ENCODE measurements around the gene RAB24. TPM values are rescaled to one million over a fixed set of nuclear protein-coding genes. Genes with fewer than 3 reads are reported as not detected.

Gene RAB24
- total RNA-seq, 2 experiments from 2014 or later: 43.0 to 46.6 TPM

DNA sequence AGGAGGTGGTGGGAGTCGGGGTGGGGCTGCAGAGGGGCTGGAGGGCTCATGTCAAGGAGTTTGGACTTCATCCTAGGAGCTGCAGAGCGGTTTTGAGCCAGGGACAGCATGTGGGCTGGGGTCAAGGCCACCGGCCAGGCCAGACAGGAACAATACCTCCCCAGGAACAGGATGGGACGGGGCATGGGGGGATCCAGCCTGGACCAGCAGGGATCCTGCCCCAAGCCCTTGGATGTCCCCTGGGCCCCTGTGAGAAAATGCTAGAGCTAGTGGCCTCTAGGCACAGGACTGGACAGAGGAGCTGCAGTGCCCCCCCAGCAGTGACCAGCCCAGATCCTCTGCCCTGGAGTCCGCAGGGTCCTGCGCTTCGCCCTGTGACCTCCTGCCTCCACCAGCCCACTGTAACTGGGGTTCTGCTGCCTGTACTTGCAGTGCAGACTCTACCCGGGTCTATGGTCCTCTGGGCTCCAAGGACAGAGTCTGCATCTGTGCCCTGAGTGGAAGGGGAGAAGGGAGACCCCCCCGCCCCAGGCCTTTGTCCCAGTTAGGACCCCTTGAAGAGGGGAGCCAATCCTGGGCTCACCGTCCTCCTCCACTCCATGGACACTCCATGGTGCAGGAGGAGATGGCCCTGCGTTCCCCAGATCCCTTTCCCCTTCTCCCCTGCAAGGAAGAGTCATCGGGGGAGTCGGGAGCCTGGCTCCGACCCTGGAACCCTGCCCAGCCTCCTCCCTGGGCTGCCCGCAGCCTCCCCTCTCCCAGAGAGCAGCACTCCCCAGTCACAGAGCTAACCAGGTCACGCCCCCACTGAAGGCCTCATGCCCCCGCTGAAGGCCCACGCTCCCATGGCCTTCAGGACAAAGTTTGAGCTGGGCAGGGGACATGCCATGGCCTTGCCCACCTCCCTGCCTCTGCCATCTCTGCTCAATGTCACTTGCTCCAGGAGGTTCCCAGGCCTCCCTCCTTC, 11.1 kb upstream of the RAB24 start:
- Mint-ChIP-seq H3K4me3 (no peak overlapping the region), H3K27me3 (no peaks in the 10 kb centered on the region), H3K9me3 (no peaks in the 10 kb centered on the region), H3K4me1 (peaks cover 59% of the 10 kb centered on the region), H3K36me3 (ENCODE audit: low read depth) (peaks cover 21% of the 10 kb centered on the region), H3K27ac (no peak overlapping the region)
- no peak for DNase-seq
- POLR2A ChIA-PET: interaction anchor here (0.7 to 6.2 kb wide), 3 partner anchors 36 to 136 kb away, joined by 3 to 48 read pairs (median 4); partner anchors contain the start of gene LMAN2
- CTCF ChIA-PET: interaction anchor here (6.6 kb wide), 1 partner anchor 75 kb away, joined by 49 read pairs; no protein-coding TSS in a partner anchor

DNA sequence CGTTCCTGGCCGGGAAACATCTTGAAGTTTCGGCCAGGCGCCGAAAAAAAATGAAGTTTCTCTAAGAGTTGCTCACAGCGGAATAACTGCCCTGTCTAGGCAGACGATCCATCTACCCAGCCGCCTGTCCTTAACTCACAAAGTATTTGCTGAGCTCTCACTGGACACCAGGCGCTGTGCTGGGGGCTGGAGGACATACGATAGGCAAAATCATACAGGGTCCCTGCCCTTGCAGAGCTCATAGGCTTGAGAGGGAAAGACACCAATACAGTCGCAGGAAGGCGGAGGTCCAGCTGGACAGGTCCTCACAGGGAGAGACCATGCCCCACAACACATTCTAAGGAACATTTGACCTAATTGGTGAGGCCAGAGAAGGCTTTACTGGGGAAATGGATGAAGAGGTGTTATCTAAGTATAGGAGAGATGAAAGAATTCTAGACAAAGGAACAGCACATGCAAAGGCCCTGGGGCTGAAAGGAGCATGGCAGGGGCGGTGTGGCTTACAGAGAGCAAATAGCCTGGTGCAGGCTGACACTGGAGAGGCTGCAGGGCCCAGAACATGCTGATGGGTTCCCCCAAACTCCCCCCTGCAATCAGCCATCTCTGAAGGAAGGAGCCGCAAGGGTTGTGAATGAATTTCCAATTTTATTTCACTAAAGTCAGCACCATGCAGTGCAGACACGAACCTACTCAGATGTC, 10.2 kb upstream of the RAB24 start:
- Mint-ChIP-seq H3K4me1 (peaks cover 68% of the 10 kb centered on the region), H3K27ac (peak overlapping the region; percentile 40), H3K27me3 (no peaks in the 10 kb centered on the region), H3K9me3 (no peaks in the 10 kb centered on the region), H3K4me3 (peak overlapping the region; percentile 94), H3K36me3 (ENCODE audit: low read depth) (peaks cover 29% of the 10 kb centered on the region)
- POLR2A ChIA-PET: interaction anchor here (0.6 to 6.2 kb wide), 22 partner anchors 10 to 778 kb away, joined by 3 to 68 read pairs (median 6); partner anchors contain the start of genes GRK6, LMAN2, NSD1 and PRELID1
- DNase-seq: no peak
- CTCF ChIA-PET: interaction anchor here (0.7 to 2.7 kb wide), 10 partner anchors 10 to 200 kb away, joined by 3 to 24 read pairs (median 10); partner anchors contain the start of genes LMAN2, PRELID1 and RAB24

DNA sequence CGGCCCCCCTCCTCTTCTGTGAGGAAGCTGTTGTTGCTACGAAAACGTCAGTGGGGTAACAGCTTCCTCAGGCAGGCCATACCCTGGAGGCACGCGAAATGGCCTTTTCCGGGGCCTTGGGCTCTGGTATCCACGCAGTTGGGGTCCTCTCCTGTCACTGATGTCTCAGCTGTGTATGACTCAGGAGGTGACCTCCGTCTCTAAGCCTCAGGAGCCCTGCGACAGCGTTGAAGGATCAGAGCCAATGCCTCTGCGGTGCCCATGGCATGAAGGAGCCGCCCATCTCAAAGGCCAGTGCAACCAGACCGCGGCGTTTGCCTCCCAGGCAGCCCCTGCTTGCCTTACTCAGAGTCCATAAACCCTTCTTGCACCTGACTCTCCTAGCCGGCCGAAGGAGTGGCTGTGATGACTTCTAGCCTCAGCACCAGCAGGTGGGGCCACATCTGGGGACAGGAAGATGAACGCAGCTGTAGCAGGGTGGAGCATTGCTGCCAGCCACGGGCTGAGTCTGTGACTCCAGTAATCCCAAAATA, 9.2 kb upstream of the RAB24 start:
- DNase-seq: peak; percentile 72
- H3K36me3 Mint-ChIP-seq (ENCODE audit: low read depth): peaks cover 38% of the 10 kb centered on the region
- peak overlapping the region; percentile 94 for H3K4me3 Mint-ChIP-seq
- H3K9me3 Mint-ChIP-seq: no peaks in the 10 kb centered on the region
- POLR2A ChIA-PET: interaction anchor here (0.6 to 6.2 kb wide), 38 partner anchors 9 to 777 kb away, joined by 3 to 68 read pairs (median 5); partner anchors contain the start of genes GRK6, LMAN2, NSD1 and PRELID1
- no peaks in the 10 kb centered on the region for H3K27me3 Mint-ChIP-seq
- CTCF ChIA-PET: interaction anchor here (0.6 to 2.7 kb wide), 22 partner anchors 9 to 201 kb away, joined by 3 to 24 read pairs (median 6); partner anchors contain the start of genes LMAN2, PDLIM7, PRELID1 and RAB24
- H3K4me1 Mint-ChIP-seq: peaks cover 67% of the 10 kb centered on the region
- peak overlapping the region; percentile 89 for H3K27ac Mint-ChIP-seq

DNA sequence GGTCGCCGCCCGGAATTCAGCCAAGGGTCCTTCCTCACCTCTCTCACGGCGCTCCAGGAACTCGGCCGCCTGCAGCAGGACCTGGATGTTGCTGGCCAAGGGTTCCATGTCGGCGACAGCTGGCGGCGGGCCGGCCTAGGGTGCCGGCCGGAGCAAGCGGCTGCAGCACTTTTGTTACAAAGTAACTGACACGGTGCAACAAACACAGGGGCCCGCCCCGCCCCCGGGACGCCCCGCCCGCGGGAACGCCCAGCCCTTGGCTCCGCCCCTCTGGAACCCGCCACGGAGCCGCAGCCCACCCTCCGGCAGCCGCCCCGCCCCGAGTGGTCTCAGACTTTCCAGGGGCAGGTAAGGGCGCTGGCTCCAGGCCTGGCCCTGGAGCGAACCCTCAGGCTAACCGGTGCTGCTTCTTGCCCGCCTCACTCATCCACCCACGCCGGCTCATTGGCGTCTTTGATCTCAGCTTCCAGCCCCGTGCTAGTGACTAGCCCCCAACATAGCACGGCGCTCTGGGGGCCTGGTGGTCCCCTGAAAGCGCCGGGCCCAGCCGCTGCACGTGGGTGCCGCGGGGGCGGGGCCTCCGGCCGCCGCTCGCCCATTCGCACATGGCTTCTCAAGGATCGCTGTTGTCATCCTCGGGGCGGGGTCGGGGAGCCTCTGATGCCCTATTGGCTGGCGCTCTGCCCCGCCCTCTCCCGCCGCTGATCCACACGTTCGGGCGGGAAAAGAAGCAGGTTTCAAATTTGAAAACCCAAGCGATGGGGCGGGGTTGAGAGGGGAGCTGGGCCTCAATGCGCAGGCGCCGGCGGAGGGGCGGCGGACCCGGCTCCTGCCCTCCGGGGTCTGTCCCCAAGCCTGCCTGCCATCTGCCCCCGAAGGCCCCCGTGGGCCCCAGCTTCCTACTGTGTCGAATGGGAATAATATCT, 8.5 kb upstream of the RAB24 start, which contains the start of gene MXD3:
MXD3 (minus strand) TSS at position 176 of the 926 bp plus-strand sequence; CDS start at position 108, 68 bp downstream.
- CTCF ChIA-PET: interaction anchor here (0.6 to 4.0 kb wide), 23 partner anchors 8 to 201 kb away, joined by 3 to 43 read pairs (median 6); partner anchors contain the start of genes LMAN2, PDLIM7, PRELID1 and RAB24
- peak; percentile 99 for DNase-seq
- peak within 1 kb of the TSS; percentile 94 for H3K4me3 Mint-ChIP-seq
- no peaks in the 10 kb centered on the region for H3K27me3 Mint-ChIP-seq
- H3K9me3 Mint-ChIP-seq: no peaks in the 10 kb centered on the region
- POLR2A ChIA-PET: interaction anchor here (0.6 to 6.2 kb wide), 38 partner anchors 10 to 776 kb away, joined by 3 to 68 read pairs (median 5); partner anchors contain the start of genes GRK6, LMAN2, NSD1 and PRELID1
- H3K4me1 Mint-ChIP-seq: peaks cover 66% of the 10 kb centered on the region
- peak within 1 kb of the TSS; percentile 89 for H3K27ac Mint-ChIP-seq
- peaks cover 38% of the 10 kb centered on the region for H3K36me3 Mint-ChIP-seq (ENCODE audit: low read depth)

DNA sequence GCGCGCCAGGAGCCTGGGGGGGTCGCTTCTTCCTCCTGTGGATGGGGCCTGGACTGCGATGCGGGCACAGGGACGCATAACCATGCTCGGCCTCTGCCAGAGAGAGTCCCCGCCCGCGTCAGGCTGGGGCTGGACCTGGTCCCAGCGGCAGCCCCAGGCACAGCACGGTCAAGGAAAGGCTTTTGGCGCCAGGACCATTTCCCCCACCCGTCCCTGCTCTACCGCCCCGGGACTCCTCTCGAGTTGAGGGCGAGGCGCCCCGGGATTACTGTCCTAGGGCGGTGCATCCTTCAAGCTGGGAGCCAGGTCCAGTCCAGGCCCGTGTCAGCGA, 7.8 kb upstream of the RAB24 start:
- POLR2A ChIA-PET: interaction anchor here (1.0 to 6.2 kb wide), 13 partner anchors 10 to 205 kb away, joined by 3 to 68 read pairs (median 11); partner anchors contain the start of genes LMAN2, PRELID1, PRR7 and RAB24
- Mint-ChIP-seq H3K27me3 (no peaks in the 10 kb centered on the region), H3K36me3 (ENCODE audit: low read depth) (peaks cover 44% of the 10 kb centered on the region), H3K9me3 (no peaks in the 10 kb centered on the region), H3K4me1 (peaks cover 69% of the 10 kb centered on the region), H3K4me3 (peak overlapping the region; percentile 94), H3K27ac (peak overlapping the region; percentile 75)
- CTCF ChIA-PET: interaction anchor here (0.5 to 4.0 kb wide), 9 partner anchors 10 to 186 kb away, joined by 5 to 43 read pairs (median 11); partner anchors contain the start of gene PDLIM7
- no peak for DNase-seq

DNA sequence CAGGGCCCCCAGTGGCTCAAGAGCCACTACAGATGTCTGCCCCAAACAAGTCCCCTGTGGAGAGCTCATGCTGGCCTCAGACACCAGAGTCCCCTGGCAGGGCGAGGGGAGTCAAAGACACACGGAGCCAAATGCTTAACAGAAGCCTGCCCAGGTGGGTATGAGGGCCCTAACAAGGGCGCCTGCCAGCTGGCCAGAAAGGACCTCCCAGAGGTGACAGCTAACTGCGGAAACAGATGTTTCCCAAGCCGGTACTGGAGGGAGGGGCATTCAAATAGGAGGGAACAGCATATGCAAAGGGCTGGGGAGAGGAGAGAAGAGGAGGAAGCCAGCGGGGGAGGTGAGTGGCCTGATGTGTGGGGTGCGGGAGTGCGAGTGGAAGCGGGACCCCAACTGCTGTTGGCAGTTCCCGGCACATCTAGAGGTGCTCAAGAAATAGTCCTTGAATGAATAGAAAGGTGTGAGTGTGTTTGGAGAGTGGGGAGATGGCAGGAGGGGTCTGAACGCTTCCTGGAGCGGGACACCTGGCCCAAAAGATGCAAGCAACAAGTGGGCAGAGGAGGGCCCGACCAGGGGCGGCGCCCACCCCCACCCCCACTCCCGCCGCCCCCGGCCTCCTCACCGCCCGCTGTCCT, 7.4 kb upstream of the RAB24 start:
- ChIA-PET POLR2A (interaction anchor here (0.6 to 6.2 kb wide), 19 partner anchors 9 to 419 kb away, joined by 3 to 68 read pairs (median 4); partner anchors contain the start of genes GRK6, LMAN2, PDLIM7 and PRELID1), CTCF (interaction anchor here (0.5 to 4.0 kb wide), 26 partner anchors 10 to 287 kb away, joined by 3 to 43 read pairs (median 5); partner anchors contain the start of gene DDX41)
- Mint-ChIP-seq H3K4me3 (peak overlapping the region; percentile 94), H3K36me3 (ENCODE audit: low read depth) (peaks cover 45% of the 10 kb centered on the region), H3K4me1 (peaks cover 69% of the 10 kb centered on the region), H3K9me3 (no peaks in the 10 kb centered on the region), H3K27me3 (no peaks in the 10 kb centered on the region), H3K27ac (peak overlapping the region; percentile 86)
- DNase-seq: peak; percentile 57

DNA sequence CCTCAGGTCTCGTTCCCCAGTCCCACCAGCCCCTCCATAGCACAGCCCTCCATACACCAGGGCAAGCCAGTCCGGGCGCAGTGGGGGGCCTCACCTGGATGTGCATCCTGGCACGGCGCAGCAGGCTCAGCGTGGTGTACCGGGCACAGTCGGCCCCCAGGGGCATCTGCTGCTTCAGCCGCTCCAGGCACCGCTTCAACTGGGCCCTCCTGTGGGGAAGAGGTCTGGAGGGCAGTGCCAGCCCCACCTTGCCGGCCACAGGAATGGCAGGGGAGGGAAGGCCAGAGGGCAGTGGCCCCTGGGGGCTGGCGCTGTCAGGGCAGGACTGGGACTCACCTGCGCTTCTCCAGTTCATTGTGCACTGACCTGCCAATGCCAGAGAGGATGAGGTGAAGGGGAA, 6.8 kb upstream of the RAB24 start:
- peak overlapping the region; percentile 86 for H3K27ac Mint-ChIP-seq

GRCh38 chr5:177309351-177310191, 6.1 kb upstream of the RAB24 start:
- H3K4me1 Mint-ChIP-seq: peaks cover 73% of the 10 kb centered on the region
- peak overlapping the region; percentile 72 for H3K27ac Mint-ChIP-seq
- H3K9me3 Mint-ChIP-seq: no peaks in the 10 kb centered on the region
- no peaks in the 10 kb centered on the region for H3K27me3 Mint-ChIP-seq
- DNase-seq: peak; percentile 79
- CTCF ChIA-PET: interaction anchor here (0.6 to 4.0 kb wide), 53 partner anchors 8 to 649 kb away, joined by 3 to 43 read pairs (median 4); partner anchors contain the start of genes GRK6, LMAN2, NSD1 and PDLIM7
- POLR2A ChIA-PET: interaction anchor here (0.6 to 6.2 kb wide), 15 partner anchors 8 to 188 kb away, joined by 3 to 68 read pairs (median 4); partner anchors contain the start of genes GRK6, LMAN2, PDLIM7 and PRELID1
- H3K36me3 Mint-ChIP-seq (ENCODE audit: low read depth): peaks cover 57% of the 10 kb centered on the region
- peak overlapping the region; percentile 94 for H3K4me3 Mint-ChIP-seq

More for the DNA sequence above, 6.8 kb upstream of the RAB24 start:
- H3K4me1 Mint-ChIP-seq: peaks cover 70% of the 10 kb centered on the region
- DNase-seq: no peak
- H3K9me3 Mint-ChIP-seq: no peaks in the 10 kb centered on the region
- ChIA-PET CTCF (interaction anchor here (0.6 to 4.0 kb wide), 44 partner anchors 9 to 287 kb away, joined by 3 to 43 read pairs (median 4); partner anchors contain the start of genes DDX41, LMAN2 and NSD1), POLR2A (interaction anchor here (0.6 to 6.2 kb wide), 16 partner anchors 9 to 419 kb away, joined by 3 to 68 read pairs (median 4); partner anchors contain the start of genes GRK6, LMAN2, PDLIM7 and PRELID1)
- peaks cover 50% of the 10 kb centered on the region for H3K36me3 Mint-ChIP-seq (ENCODE audit: low read depth)
- peak overlapping the region; percentile 94 for H3K4me3 Mint-ChIP-seq
- no peaks in the 10 kb centered on the region for H3K27me3 Mint-ChIP-seq

GRCh38 chr5:177308740-177309139, 5.2 kb upstream of the RAB24 start:
- ChIA-PET CTCF (interaction anchor here (0.7 to 4.0 kb wide), 21 partner anchors 10 to 648 kb away, joined by 3 to 43 read pairs (median 5); partner anchors contain the start of genes GRK6, LMAN2 and PDLIM7), POLR2A (interaction anchor here (1.2 to 6.2 kb wide), 6 partner anchors 7 to 147 kb away, joined by 4 to 68 read pairs (median 12); partner anchors contain the start of genes GRK6, LMAN2, PRELID1 and RAB24)
- H3K9me3 Mint-ChIP-seq: no peaks in the 10 kb centered on the region
- H3K27ac Mint-ChIP-seq: peak overlapping the region; percentile 38
- H3K4me3 Mint-ChIP-seq: peak overlapping the region; percentile 21
- H3K36me3 Mint-ChIP-seq (ENCODE audit: low read depth): peaks cover 65% of the 10 kb centered on the region
- no peak for DNase-seq
- peaks cover 70% of the 10 kb centered on the region for H3K4me1 Mint-ChIP-seq
- no peaks in the 10 kb centered on the region for H3K27me3 Mint-ChIP-seq
